HepG2 (cell line): ENCODE data around the gene SLC8A2. TPM values are rescaled to one million over a fixed set of nuclear protein-coding genes. Genes with fewer than 3 reads are reported as not detected.
A peak's percentile ranks its signal among the peaks of the same experiment; 100 is the strongest.
"Not testable (repeated sequence)": the region's sequence is repeated elsewhere in the genome, so short reads cannot be mapped to it uniquely, and the experiment has no call there.

ENCODE experiments used
- ATAC-seq: fragments of 200-7000 bp; cut with Tn5 transposase; 3 replicates; pipeline ENCODE4 v1.9.1; 2020; ENCODE audit warnings: mild to moderate bottlenecking, moderate library complexity
- BruUV-seq: library from RNA; stranded (reverse); fragments of 400-500 nt; replicated peaks from 2 replicates; lab custom pipeline; 2021; lab: Mats Ljungman, UMichigan
- CTCF ChIA-PET: fragments of 300-600 bp; formaldehyde crosslinking; extraction: SDS; loops from one replicate; lab custom pipeline; 2021; ENCODE audit warnings: low total read pairs, inconsistent platforms, low intra/inter-chr PET ratio; lab: Yijun Ruan, JAX
- POLR2A ChIA-PET: fragments of 350-600 bp; sonication (Branson Sonifier 250); formaldehyde crosslinking; loops from one replicate; lab custom pipeline; 2020; ENCODE audit warnings: antibody characterized with exemption, inconsistent platforms; lab: Yijun Ruan, JAX
- DNase-seq: peaks from one replicate; pipeline ENCODE4 v3.0.0-alpha.2; 2015; ENCODE audit warnings: low spot score
- FAIRE-seq: peaks from 3 replicates; lab custom pipeline; 2011; peaks lifted over from hg19 to GRCh38; lab: Jason Lieb, UNC
- H2AFZ ChIP-seq: one replicate; pipeline ENCODE4 v1.6.1; 2011; ENCODE audit warnings: low read length, inconsistent platforms
- H3K27ac ChIP-seq: fragments of 300-600 bp; 3 replicates; pipeline ENCODE4 v1.8.0; 2011; ENCODE audit warnings: mixed run types, mild to moderate bottlenecking, mixed read lengths, low read length, inconsistent platforms; ENCODE audit not compliant: insufficient read depth; ENCODE audit errors: extremely low read length
- H3K27me3 ChIP-seq, 2 experiments: fragments of 200-600 bp in 1 of 2; 2 replicates in 1 of 2; 3 replicates in 1 of 2; pipeline versions ENCODE4 v1.6.0 to v1.8.0; 2011; ENCODE audit warnings: low read length in 2 of 2, mild to moderate bottlenecking in 2 of 2, moderate library complexity in 2 of 2, inconsistent platforms in 1 of 2; ENCODE audit not compliant: insufficient read depth in 2 of 2, control insufficient read depth in 1 of 2
- H3K36me3 ChIP-seq, 2 experiments: fragments of 200-600 bp in 1 of 2; replicated peaks in 1 of 2; 2 replicates in 1 of 2; 3 replicates in 1 of 2; pipeline versions ENCODE4 v1.5.1 to v1.8.0; 2011; ENCODE audit warnings: low read length in 2 of 2, inconsistent platforms in 1 of 2; ENCODE audit not compliant: insufficient read depth in 2 of 2, control insufficient read depth in 1 of 2
- H3K4me1 ChIP-seq: 2 replicates; pipeline ENCODE4 v1.5.1; 2012; ENCODE audit warnings: low read length, inconsistent platforms; ENCODE audit not compliant: insufficient read depth
- H3K4me2 ChIP-seq: 2 replicates; pipeline ENCODE4 v1.6.0; 2011; ENCODE audit warnings: low read depth, low read length, inconsistent platforms
- H3K4me3 ChIP-seq, 3 experiments: fragments of 200-600 bp in 1 of 3; sonication (generic), shearing (Covaris generic) in 1 of 3; replicated peaks in 1 of 3; 2 replicates each; pipeline ENCODE4 v1.5.1; 2011 to 2016; ENCODE audit warnings: low read length in 3 of 3, inconsistent platforms in 2 of 3, low read depth in 2 of 3, mild to moderate bottlenecking in 2 of 3, control low read depth in 1 of 3, mixed read lengths in 1 of 3; ENCODE audit not compliant: insufficient read depth in 1 of 3
- H3K79me2 ChIP-seq: one replicate; pipeline ENCODE4 v1.6.1; 2011; ENCODE audit warnings: low read length, inconsistent platforms; ENCODE audit not compliant: insufficient read depth
- H3K9ac ChIP-seq: 2 replicates; pipeline ENCODE4 v1.6.0; 2011; ENCODE audit warnings: mild to moderate bottlenecking, low read depth, low read length, inconsistent platforms; ENCODE audit not compliant: insufficient read depth
- H3K9me3 ChIP-seq: 2 replicates; pipeline ENCODE4 v1.5.1; 2012; ENCODE audit warnings: mild to moderate bottlenecking, low read length
- H4K20me1 ChIP-seq: 2 replicates; pipeline ENCODE4 v1.6.0; 2011; ENCODE audit warnings: inconsistent platforms, mild to moderate bottlenecking, low read length, moderate library complexity; ENCODE audit not compliant: insufficient read depth
- ZNF121 ChIP-seq: sonication (generic); formaldehyde crosslinking; IDR thresholded peaks from 2 replicates; pipeline ENCODE4 v1.5.0; 2020; ENCODE audit warnings: mild to moderate bottlenecking, missing genetic modification reagents
- WGBS: methylation state at CpG from one replicate; pipeline ENCODE4 v1.1.6; 2017; ENCODE audit warnings: low lambda C conversion rate; 5-methylcytosine and 5-hydroxymethylcytosine counted together
- in situ Hi-C: cut with HindIII; loops from 2 replicates; pipeline ENCODE4 v1.10.0; 2017; ENCODE audit warnings: low pct_unique_long_range_greater_than_20kb; ENCODE audit not compliant: extremely low pct_ligation_motif_present
- intact Hi-C: fragments of 100-400 bp; cut with micrococcal nuclease; formaldehyde crosslinking; loops from one replicate; pipeline ENCODE4 v1.10.0; 2022; ENCODE audit not compliant: unreplicated experiment
- polyA plus RNA-seq, 8 experiments: library from polyadenylated mRNA; depleted of rRNA in 3 of 8; stranded (reverse) in 7 of 8; unstranded in 1 of 8; fragments of >200 nt; fragmentation: Illumina TruSeq in 4 of 8; extraction: Trizol in 4 of 8; gene quantifications; 2 replicates each; pipeline versions ENCODE4 v1.2.1 to v1.2.3, GENCODE V29; 2011 to 2016; ENCODE audit warnings: low read depth in 4 of 8, missing spikeins in 1 of 8, mixed read lengths in 1 of 8; ENCODE audit not compliant: insufficient read depth in 1 of 8
- total RNA-seq, 5 experiments: library from RNA; depleted of rRNA; stranded (reverse); fragments of >200 nt; fragmentation: Illumina TruSeq; extraction: Trizol; gene quantifications; 2 replicates each; pipeline ENCODE4 v1.2.3, GENCODE V29; 2016; ENCODE audit warnings: low read depth in 1 of 5

Gene SLC8A2
- total and polyA plus RNA-seq, 2 of the 13 experiments (the other 11 are each of a cell fraction or from before 2014, with no cell fraction given), result 0.02 TPM; not detected in 1

DNA sequence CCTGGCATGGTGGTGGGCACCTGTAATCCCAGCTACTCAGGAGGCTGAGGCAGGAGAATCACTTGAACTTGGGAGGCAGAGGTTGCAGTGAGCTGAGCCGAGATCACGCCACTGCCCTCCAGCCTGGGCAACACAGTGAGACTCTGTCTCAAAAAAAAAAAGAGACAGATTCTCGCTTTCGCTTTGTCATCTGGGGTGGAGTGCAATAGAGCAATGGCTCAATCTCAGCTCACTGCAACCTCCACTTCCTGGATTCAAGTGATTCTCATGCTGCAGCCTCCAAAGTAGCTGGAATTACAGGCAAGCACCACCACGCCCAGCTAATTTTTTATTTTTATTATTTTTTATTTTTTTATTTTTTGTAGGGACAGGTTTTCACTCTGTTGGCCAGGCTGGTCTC, 83.0 kb downstream of the SLC8A2 start:
- 18% methylated on average over 4 of the region's 5 CpGs for WGBS
- in situ Hi-C loops, H3K79me2 ChIP-seq, H2AFZ ChIP-seq, BruUV-seq, DNase-seq, H3K9ac ChIP-seq, H3K27ac ChIP-seq, H3K27me3 ChIP-seq, H3K9me3 ChIP-seq, H4K20me1 ChIP-seq, H3K36me3 ChIP-seq, H3K4me3 ChIP-seq, POLR2A ChIA-PET, ATAC-seq, H3K4me2 ChIP-seq, intact Hi-C loops, FAIRE-seq, H3K4me1 ChIP-seq, CTCF ChIA-PET: not testable (repeated sequence)
- TF ChIP-seq ZNF121 (CRISPR knock-in tag), result peak; percentile 43; the same call in 1 of the 2 replicates

DNA sequence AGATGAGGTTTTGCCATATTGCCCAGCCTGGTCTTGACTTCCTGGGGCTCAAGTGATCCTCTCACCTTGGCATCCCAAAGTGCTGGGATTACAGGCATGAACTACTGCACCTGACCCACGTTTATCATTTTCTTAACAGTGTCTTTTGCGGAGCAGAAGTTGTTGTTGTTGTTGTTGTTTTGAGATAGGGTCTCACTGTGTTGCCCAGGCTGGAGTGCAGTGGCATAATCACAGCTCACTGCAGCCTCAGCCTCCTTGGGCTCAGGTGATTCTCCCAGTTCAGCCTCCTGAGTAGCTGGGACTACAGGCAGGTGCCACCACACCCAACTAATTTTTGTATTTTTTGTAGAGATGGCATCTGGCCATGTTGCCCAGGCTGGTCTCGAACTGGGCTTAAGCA, 84.1 kb downstream of the SLC8A2 start:
- H3K4me3 ChIP-seq, H2AFZ ChIP-seq, BruUV-seq, ATAC-seq, CTCF ChIA-PET, H3K4me2 ChIP-seq, H4K20me1 ChIP-seq, in situ Hi-C loops, H3K36me3 ChIP-seq, H3K79me2 ChIP-seq, H3K9me3 ChIP-seq, H3K27me3 ChIP-seq, H3K4me1 ChIP-seq, H3K27ac ChIP-seq, DNase-seq, H3K9ac ChIP-seq, intact Hi-C loops, POLR2A ChIA-PET, FAIRE-seq: not testable (repeated sequence)
- WGBS, result 10% methylated on average over 3 of the region's 3 CpGs
- TF ChIP-seq ZNF121 (CRISPR knock-in tag), result 0 out of 2 replicates have a peak, but pooled peaks have one; percentile 26

DNA sequence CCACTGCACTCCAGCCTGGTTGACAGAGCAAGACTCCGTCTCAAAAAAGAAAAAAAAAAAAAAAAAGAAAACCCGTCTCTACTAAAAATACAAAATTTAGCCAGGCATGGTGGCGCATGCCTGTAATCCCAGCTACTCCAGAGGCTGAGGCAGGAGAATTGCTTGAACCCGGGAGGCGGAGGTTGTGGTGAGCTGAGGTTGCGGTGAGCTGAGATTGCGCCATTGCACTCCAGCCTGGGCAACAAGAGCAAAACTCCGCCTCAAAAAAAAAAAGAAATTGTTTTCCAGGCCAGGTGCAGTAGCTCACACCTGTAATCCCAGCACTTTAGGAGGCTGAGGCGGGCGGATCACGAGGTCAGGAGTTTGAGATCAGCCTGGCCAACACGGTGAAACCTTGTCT, 85.1 kb downstream of the SLC8A2 start:
- H3K27me3 ChIP-seq, H2AFZ ChIP-seq, ATAC-seq, H3K27ac ChIP-seq, H3K9me3 ChIP-seq, DNase-seq, intact Hi-C loops, H3K9ac ChIP-seq, in situ Hi-C loops, FAIRE-seq, H3K79me2 ChIP-seq, H3K4me2 ChIP-seq, H3K4me3 ChIP-seq, H3K4me1 ChIP-seq, H4K20me1 ChIP-seq, POLR2A ChIA-PET, H3K36me3 ChIP-seq, BruUV-seq, CTCF ChIA-PET: not testable (repeated sequence)
- 19% methylated on average over 12 of the region's 12 CpGs for WGBS

DNA sequence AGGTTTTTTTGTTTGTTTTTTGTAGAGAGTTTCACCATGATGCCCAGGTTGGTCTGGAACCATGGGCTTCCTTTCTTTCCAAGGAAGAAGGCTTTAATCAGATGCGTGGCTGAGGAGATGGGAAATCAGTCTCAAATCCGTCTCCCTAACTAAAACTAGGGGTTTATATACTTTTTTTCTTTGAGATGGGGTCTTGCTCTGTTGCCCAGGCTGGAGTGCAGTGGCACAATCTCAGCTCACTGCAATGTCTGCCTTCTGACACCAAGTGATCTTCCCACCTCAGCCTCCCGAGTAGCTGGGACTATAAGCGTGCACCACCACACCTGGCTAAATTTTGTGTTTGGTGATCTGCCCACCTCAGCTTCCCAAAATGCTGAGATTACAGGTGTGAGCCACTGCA, 87.2 kb downstream of the SLC8A2 start:
- ATAC-seq, H3K4me2 ChIP-seq, H3K4me1 ChIP-seq, CTCF ChIA-PET, H3K27ac ChIP-seq, H3K79me2 ChIP-seq, FAIRE-seq, H3K27me3 ChIP-seq, H2AFZ ChIP-seq, BruUV-seq, H3K9me3 ChIP-seq, in situ Hi-C loops, intact Hi-C loops, H4K20me1 ChIP-seq, DNase-seq, H3K9ac ChIP-seq, H3K4me3 ChIP-seq, POLR2A ChIA-PET: not testable (repeated sequence)
- WGBS, result 96% methylated on average over 4 of the region's 4 CpGs
- H3K36me3 ChIP-seq, result peaks cover 13 to 28% of the 10 kb centered on the region in 2 experiments
